GM19099 (cell line): ENCODE data around the gene ORMDL3.

ENCODE experiments used
- POLR2A ChIP-seq: IDR thresholded peaks from 3 replicates; pipeline ENCODE4 v1.6.1; 2011; ENCODE audit warnings: low read depth; ENCODE audit not compliant: insufficient read length; ENCODE audit errors: extremely low read depth

Gene ORMDL3, protein sequence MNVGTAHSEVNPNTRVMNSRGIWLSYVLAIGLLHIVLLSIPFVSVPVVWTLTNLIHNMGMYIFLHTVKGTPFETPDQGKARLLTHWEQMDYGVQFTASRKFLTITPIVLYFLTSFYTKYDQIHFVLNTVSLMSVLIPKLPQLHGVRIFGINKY

DNA sequence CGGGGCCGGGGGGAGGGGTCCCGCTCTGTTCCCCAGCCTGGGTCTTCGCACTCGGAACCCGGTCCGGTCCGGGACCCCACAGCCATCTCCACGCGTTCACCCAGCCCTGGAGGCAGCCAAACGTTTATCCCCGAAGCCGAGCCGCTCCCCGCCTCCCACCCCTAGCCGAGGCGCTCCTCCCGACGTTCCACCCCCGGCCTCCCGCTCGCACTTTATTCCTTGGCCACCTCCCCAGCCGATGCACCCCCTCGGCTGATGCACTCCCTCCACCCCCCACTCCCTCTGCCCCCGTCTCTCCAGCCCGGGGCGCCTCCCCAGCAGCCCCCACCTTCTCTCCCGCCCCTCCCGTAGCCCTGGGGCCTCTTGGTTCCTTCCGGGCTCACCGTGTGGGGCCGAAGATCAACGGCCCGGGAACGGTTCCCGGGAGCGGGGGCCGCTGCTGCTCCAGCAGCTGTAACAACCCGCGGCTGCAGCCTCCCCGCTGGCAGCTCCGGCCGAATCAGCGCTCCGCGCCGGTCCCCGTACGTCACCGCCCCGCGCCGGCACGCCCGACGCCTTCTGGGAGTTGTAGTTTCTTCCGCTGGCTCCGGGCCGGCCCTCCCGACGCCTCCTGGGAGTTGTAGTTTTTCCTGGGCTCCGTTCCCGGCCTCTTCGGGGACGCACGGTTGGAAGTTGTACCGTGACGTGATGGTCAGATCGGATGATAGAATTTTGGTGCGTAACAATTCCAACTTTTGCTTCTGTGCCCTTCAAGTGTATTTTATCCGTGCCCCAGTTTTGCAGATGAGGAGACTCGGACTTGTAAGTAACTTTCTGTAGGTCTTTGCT lies at the start of gene ORMDL3, which contains the start of gene LRRC3C:
ORMDL3 (minus strand) TSS at position 501 of the 828 bp plus-strand sequence. CDS start 3,398 bp downstream, outside the sequence.
LRRC3C (plus strand) TSS at position 632 of the 828 bp plus-strand sequence. CDS start 13,792 bp downstream, outside the sequence.
- peak; percentile 78 for TF ChIP-seq POLR2A

DNA sequence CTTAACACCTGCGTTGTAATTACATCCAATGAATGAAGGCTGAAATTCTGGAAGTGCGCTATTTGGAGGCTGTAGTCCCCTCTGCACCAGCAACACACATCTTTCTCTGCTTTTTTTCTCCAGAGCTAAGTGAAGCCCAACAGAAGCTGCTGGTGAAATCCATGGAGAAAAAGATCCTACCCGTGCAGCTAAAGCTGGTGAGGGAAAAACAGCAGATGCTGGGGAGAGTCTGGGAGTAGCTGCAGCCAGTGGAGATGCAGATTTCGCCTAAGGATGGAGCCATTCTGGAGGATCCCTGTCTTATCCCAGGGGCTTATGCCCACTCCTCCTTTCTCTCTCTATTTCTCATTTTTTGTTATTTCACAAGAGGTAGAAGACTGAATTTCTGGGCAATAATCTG lies 48.4 kb upstream of the ORMDL3 start:
- no peak for TF ChIP-seq POLR2A

DNA sequence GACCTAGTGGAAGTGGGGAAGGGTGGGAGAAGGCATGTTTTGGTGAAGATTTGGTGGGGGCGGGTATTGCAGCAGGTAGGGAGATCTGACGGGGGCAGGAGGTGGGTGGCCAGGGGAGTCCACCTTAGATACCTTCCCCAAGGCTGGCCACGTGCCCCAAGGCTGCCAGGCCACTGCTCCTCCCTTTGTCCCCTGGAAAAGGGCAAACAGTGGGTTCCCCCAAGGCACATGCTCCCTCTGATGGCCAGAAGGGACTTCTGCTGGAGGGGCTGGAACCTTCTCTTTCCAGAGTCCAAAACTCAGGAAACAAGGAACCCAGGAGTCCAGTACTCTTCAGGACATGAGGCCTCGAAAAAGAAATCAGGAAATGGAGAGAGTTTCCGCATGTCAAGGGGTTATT lies 47.0 kb upstream of the ORMDL3 start:
- no peak for TF ChIP-seq POLR2A

DNA sequence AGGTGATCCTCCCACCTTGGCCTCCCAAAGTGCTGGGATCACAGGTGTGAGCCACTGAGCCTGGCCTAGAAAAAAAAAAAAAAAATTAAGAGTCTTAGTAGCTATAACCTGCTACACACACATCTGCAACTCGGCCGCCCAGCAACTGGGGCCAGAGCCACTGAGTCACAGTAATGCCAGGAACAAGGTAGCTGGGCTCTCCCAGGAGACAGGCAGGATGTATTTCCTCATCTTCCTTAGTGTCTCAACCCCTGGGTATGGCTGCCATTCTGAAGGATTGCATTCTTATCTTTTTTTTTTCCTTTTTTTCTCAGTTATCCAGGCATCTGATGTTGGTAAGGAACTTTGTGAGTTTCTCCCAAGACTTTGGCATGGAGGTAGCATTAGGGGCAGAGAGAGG lies 46.1 kb upstream of the ORMDL3 start:
- TF ChIP-seq POLR2A = no peak

DNA sequence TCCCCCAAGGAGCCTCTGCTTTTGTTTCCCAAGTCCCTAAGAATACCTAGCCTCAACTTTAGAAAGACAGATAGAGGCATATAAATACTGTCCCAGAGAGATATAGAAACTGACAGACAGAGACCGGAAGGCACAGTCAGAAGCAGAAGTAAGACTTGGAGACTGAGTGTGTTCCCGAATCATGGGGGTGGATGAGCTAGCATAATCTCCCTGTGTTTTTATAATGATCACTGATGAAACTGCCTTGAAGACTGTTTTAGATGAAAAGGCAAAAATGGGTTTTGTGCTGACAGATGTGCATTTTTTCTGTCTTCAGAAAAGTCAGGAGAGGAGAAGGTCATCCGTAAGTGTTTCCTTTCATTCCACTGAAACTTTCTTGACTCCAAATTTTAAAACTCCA lies 44.9 kb upstream of the ORMDL3 start:
- no peak for TF ChIP-seq POLR2A

DNA sequence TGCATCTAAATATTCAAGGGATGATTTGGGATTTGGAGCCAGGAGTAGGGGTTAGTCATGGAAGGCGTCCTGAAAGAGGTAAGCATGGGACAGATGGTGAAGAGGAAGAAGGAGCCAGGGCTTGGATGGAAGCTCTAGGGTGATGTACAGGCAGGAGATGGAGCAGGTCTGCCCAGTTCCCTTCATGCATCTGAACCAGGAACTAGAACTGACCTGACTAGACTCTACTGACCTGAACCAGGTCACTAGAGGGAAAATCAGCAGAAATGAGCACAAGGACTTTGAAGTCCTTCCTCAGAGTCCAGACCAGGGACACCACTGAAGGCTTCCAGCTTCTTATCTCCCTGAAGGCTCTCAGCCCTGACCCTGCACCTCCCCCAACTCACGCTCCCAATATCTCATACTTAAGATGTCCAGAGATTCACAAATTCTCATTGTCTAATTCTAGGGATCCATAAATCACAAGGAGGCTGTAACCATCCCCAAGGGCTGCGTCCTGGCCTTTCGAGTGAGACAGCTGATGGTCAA lies 43.7 kb upstream of the ORMDL3 start:
- no peak for TF ChIP-seq POLR2A

DNA sequence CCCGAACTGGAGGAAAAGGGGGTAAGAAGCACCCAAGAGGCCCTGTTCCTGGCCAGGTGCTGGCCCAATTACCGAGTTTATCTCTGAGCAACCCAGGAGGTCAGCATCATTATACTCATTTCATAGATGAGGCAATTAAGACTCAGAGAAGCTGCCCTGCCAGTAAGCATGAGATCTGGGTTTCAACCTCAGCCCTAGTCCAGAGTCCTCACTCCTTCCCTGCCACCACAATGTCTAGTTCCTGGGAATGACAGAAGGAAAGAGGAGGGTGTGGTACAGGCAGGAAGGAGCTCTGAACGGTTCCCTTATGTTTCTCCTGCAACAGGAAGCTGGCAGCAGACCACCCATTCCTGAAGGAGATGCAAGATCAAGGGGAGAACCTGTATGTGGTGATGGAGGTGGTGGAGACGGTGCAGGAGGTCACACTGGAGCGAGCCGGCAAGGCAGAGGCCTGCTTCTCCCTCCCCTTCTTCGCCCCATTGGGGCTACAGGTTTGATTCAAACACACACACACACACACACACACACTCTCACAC lies 42.8 kb upstream of the ORMDL3 start:
- TF ChIP-seq POLR2A = no peak

DNA sequence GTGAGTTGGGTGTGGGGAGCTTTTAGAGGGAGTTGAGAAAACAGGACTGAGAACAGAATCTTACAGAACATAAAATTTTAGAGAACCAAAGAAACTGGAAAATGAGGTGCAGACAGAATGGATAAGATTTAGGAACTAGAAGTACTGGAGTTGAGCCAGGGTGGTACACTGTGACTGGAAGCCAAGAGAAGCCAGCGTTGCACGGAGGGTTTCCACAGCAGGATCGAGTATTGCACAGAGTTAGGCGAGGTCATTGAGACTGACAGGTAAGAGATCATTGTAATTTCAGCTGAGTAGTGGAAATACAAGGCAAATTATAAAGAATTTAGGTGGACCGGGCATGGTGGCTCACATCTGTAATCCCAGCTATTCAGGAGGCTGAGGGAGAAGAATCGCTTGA lies 42.0 kb upstream of the ORMDL3 start:
- no peak for TF ChIP-seq POLR2A

DNA sequence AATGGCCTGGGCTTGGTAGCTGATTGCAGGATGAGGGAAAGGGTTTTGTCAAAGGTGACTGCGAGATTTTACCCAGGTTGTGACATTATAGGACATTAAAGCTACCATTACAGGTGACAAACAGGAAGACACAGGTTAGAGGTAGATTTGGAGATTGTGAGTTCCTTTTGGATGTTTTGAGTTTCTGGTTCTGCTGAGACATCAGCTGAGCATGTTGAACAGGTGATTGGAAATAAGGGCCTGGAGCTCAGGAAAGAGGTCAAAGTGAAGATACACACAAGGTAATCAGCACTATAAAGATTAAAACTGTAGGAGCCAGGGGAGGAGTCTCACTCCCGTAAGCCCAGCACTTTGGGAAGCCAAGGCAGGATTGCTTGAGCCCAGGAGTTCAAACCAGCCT lies 41.4 kb upstream of the ORMDL3 start:
- TF ChIP-seq POLR2A = no peak

DNA sequence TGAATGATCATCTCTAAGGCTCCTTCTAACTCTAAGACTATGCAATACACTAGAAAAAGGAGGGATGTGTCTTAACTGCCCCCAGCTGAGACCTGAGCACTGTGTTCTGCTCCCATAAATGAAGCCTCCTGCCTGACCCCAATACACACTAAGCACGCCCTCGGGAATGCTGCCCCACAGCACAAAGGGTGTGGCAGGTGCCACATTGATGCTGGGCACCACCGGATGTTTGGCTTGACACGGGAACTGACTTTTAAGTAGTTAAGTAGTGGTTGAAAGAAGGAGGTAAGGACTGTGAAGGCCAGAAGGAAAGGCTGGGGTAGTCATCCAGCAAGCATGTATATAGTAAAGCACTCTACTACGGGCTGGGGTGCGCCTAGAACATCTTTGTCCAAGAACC lies 39.4 kb upstream of the ORMDL3 start:
- no peak for TF ChIP-seq POLR2A

DNA sequence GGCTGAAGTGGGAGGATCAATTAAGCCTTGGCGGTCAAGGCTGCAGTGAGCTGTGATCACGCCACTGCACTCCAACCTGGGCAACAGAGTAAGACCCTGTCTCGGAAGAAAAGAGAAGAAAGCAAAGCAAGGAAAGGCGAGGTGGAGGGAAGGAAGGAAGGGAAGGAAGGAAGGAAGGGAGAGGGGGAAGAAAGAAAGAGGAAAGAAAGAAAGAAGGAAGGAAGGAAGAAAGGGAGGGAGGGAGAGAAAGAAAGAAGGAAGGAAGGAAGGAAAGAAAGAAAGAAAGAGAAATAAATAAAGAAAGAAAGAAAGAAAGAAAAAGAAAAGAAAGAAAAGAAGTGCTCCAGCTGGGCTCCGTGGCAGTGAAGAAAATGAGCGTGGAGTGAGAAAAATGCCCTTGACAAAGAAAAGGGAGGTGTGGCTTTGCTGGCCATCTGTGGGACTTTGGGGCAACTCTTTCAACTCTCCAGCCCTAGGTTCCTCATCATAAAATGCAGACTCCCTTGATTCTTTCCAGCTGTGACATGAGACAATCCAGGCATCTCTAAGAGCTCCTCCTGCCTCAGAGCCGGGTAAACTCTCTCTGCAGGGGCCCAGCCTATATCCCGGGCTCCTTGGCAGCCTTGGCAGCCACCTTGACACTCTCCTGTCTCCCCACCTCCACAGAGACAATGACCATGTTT lies 37.8 kb upstream of the ORMDL3 start:
- TF ChIP-seq POLR2A = no peak

DNA sequence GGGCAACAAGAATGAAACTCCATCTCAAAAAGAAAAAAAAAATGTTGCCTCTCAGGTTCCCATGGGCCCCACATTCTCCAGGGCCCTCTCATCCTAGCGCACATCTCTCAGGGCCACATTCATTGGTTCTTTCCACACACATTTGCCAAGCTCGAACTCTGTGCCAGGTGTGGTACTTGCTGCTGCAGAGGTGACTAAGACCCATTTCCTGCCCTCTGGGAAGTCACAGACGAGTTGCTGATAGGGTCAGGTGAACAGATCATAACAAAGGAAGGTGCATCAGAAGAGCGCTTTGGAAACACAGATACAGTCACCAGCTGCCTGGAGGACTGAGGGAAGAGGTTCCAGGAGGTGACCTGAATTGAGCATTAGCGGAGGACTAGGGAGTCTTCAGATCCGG lies 36.4 kb upstream of the ORMDL3 start:
- no peak for TF ChIP-seq POLR2A

DNA sequence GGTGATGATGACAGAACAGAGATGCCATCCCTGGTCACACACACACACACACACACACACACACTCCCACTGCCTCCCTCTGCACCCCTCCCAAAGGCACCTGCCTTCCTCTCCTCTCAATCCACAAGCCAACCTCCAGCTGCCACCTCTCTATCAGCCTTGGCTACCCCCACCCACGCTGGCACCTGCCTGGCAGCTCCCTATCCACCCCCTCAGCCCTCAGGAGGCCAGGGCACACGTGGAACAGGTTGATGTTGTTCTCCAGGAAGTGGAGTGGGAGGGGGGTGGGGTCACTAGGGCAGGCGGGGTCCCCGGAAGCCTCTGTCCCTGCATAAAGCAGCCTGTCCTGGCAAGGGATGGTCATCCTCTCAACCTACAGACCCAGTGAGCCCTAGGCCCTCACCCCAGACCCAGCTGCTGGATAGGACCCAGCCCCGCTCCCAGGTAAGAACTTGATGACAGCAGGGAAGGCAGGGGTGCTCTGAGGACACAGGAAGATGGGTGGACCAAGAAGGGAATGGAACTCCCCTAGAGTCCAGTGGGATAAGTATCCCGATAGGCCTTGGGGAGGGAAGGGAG lies 35.3 kb upstream of the ORMDL3 start, which contains the start of gene GSDMA:
GSDMA (plus strand) TSS at position 363 of the 579 bp plus-strand sequence. CDS start 2,684 bp downstream, outside the sequence.
- TF ChIP-seq POLR2A = no peak

DNA sequence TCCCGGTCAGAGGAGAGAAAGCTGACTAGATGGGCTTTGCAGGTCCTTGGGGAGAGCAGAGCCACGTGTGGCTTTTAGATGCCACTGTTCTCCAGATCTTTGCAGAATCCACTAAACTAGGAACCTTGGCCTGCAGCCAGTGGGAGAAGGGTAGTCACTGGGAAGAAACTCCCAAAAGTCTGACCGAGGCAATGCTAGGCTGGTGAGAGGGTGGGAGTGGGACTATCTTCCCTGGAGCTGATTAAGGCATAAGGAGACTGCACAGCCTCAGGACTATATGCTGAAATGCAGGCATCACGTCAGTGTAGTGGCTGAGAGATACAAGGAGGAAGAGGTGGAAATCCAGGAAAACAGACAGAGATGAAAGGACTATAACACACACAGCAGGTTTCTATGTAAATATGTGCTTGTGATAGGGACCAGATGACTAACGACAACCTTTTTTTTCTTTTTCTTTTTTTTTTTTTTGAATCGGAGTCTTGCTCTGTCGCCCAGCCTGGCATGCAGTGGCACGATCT lies 33.2 kb upstream of the ORMDL3 start:
- TF ChIP-seq POLR2A = no peak

DNA sequence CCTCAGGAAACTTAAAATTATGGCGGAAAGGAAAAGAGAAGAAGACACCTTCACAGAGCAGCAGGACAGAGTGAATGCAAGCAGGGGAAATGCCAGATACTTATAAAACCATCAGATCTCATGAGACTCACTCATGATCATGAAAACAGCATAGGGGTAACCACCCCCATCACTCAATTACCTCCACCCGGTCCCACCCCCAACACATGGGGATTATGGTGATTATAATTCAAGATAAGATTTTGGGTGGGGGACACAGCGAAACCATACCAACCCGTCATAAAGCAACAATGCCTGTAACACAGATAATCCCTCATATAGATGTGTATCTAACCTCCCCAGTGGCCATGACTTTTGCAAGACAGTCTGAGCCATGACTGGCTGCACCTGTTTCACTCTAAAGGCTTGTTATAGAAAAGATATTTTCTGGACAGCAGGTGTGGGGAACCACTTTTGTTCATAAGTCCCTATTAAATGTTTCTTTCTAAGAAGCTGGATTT lies 28.4 kb upstream of the ORMDL3 start:
- TF ChIP-seq POLR2A = no peak

DNA sequence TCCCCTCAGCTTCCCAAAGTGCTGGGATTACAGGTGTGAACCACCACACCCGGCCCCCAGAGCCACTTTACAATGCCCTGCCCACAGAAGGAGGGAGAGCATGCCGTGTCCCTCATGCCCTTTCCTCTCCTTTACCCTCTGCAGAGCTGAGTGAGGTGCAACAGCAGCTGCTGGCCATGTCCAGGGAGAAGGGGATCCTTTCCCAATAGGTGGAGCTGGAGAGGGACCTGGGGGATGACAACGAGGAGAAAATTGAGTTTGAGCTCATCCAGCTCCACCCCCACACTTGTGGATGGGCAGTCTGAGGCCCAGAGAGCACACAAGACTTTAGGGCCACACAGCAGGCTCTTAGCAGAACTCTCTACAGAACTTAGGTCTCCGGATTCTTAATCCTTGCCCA lies 27.5 kb upstream of the ORMDL3 start:
- TF ChIP-seq POLR2A = no peak
